Activated gamma-delta T cell treated with Interleukin-2 at 50 U/mL for 16 hours (primary cell): ENCODE measurements around the gene CLMN.

Experiments used
- DNase-seq: peaks from one replicate; pipeline ENCODE4 v3.0.0-alpha.2; 2020

The CLMN gene

DNA sequence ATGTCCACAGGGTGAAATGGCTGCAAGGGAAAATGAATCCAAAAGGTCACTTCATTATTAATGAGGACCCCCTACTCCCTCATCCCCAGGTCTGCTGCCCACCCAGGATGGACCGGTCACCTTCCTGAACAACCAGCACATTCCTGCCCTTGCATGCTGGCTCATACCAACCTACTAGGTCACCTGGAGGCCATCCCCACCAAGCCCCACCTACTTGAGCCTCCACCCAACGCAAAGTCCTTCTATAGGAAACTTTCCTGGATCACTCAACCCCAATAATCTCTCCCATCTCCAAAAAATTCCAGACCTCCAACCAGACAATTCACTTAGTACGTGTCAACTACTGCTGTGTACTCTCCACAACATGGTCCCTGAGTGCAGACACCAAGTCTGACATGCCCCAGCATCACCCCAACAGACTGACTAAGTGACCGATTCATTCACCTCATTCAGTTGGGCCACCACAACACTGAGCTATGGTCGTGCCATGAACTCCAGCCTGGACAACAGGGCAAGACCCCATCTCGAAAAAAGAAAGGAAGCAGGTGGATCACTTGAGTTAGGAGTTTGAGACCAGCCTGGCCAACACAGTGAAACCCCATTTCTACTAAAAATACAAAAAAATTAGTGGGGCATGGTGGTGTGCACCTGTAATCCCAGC is 18.1 kb downstream of the CLMN start:
- DNase-seq: no peak

- DNase-seq: no peak
Observed at GRCh38 chr14:95300697-95301526, 18.8 kb downstream of the CLMN start.

- DNase-seq: no peak
Observed at GRCh38 chr14:95300002-95300696, 19.6 kb downstream of the CLMN start.

DNA sequence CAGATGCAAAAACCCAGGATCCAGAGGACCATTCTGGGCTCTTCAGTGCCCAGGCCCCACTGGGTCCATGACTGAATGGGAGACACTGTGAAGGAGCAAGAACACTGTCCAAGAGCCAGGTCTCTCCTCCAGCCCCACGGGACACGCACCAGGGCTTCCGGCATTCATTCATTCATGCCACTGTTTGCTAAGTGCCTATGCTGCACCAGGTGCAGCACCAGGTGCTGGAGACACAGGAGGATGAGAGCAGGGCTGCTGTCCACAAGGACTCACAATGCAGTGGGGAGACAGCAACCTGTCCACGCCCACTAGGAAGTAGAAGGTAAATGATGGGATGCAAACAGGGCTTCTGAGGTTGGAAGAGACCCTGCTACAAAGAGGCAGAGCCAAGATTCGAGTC is 20.4 kb downstream of the CLMN start:
- no peak for DNase-seq

DNA sequence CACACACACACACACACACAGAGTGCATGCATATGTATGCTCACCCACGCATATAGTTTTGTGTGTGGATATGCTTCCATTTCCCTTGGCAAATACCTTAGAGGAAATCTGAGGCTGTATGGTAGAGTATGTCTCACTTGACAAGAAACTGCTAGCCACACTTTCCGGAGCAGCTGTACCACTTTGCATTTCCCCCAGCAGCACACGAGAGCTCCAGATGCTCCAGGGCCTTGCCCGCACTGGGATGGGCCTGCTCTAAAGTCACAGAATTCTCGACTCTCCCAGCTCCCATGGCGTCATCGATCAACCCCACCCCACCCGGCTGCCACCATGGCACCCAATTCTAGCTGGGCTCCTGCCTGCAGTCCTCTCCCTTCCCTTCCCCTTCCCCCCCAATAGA is 21.9 kb downstream of the CLMN start:
- DNase-seq: no peak

DNA sequence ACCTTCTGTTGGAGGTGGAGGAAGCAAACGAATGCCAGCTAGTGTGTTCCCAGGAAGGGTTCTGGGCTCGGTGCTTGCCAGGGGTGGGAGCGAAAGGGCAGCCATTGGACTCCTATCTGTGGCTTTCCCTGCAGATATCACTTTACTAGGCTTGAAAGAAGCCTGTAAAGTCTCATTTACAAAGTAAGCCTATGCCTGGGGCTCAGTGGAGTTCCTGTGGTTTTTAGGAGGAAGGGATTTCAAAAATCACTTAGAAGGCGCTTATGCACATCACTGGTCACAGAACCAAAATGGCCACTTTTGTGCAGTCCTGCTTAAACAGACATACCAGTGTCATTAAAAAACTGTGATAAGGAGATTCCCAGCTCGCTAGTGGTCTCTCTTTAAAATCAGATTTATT is 22.7 kb downstream of the CLMN start:
- DNase-seq: no peak

GRCh38 chr14:95295600-95296376 is 23.9 kb downstream of the CLMN start:
- DNase-seq: no peak

GRCh38 chr14:95294834-95295599 is 24.7 kb downstream of the CLMN start:
- DNase-seq: no peak

DNA sequence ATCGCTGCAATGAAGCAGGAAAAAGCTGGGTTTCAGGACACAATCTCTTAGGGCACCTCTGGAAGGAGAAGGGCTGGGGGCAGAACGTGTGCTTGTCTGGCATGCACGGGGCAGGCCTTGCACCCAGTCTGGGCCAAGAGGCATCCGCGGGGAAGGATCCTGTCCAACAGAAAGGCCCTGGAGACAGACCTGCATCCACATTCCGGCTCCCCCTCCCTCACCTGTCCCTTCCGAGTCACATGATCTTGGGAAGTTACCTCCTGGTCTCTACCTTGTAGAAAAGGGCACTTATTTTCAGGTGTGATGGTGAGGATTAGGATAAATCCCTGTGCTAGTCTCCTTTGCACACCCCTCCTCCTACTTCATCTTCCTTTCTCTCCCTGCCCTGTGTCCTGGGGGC is 25.4 kb downstream of the CLMN start:
- DNase-seq: no peak

GRCh38 chr14:95293449-95293848 is 26.3 kb downstream of the CLMN start:
- no peak for DNase-seq

- no peak for DNase-seq
Observed at GRCh38 chr14:95292660-95293425, 26.9 kb downstream of the CLMN start.

DNA sequence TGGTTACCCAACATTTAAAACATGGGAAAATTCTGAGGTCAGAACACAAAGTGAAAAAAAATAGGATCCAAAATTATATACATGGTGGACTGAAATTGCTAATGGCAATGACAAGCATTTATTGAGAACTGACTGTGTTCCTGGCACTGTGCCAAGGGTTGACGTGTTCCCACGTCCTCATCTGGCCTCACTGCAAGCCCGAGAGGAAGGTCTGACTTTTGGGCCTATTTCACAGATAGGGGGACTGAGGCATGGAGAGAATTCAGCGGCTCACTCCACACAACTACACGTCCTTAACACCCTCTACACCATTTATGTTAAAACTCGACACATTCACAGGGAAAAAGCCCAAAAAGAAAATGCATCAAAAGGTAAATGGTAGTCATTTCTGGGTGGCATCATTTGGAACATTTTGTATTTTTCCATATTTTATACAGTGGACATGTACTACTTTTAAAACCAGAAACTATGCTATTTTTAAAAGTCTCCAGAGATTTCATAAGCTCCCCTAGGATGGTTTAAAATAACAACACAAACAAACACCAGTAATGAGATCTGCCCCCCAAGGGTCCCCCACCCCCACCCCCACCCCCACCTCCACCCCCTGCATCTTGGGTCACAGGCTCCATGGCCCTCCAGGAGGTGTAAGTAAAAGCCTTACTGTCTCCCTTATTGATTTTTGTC is 27.7 kb downstream of the CLMN start:
- DNase-seq: no peak

DNA sequence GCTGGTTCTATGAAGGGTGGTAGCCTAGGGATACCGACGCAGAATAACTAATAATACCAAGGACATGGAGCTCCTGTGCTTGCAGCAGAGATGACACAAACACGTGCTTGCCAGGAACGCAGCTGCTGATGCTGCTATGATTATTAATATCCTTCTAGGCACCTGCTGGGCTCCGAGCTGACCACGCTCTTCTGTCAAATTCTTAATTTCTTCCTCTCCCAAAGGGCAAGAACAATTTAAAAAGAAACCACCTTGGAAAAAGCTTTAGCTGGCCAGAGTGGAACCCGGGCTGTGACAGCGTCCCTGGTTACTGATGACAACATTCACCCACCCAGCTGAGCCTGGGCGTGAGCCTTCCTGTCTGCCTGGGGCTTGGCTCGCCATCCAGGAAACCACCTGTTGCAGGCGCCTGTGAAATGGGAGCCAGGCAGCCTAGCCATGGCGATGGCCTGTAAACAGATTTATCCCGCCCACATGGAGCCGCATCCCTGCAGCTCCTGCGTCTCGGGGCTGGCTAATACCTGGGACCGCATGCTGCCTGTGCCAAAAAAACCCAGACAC is 28.8 kb downstream of the CLMN start:
- no peak for DNase-seq

- DNase-seq: no peak
Observed at GRCh38 chr14:95290021-95290420, 29.7 kb downstream of the CLMN start.

GRCh38 chr14:95289323-95290010 is 30.2 kb downstream of the CLMN start:
- DNase-seq: no peak

DNA sequence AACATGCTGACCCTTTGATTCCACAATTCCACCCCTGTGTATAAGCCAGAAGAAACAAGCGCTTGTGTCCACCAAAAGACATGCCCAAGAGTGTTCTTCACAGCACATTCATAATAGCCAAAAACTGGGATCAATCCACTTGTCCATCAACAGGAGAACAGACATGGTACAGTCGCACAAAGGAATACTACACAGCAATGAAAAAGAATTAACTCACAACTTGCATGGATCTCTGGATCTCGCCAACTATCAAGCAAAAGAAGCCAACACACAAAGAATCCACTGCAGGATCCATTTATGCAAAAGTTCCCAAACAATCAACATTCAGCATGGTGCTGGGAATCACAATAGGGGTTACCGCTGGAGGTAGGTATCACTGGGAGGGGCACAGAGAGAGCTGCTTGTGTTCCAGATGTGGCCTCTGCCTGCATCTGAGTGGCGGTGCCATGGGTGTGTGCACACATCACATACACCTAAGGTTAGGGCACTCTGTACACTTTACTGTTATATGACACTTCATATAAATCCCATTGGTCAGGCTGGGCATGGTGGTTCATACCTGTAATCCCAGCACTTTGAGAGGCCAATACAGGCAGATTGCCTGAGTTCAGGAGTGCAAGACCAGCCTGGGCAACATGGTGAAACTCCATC is 30.9 kb downstream of the CLMN start:
- no peak for DNase-seq

DNA sequence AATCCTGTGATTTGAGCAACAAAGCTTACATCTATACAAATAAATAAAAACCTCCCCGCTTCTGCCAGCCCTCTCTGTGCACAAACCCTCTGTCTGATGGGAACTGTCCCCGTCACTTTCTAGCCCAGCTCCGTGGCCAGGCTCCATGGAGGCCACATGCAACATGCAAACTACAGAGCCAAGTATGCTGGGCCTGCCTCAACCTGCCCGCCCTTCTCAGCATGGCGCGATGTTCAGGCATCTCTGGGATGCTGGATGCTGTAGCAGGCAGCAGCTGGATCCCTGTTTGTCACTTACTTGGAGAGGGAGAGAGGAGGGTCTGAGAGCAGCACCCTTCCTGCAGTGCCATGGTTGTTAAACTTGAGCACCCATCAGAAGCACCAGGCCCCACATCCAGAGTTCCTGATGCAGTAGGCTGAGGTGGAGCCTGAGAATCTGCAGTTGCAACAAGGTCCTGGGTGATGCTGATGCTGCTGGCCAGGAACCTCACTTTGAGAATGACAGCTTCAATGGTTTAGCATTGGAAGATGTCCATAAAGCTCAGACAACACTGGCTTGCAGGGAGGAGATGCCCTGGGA is 32.4 kb downstream of the CLMN start:
- DNase-seq: no peak

DNA sequence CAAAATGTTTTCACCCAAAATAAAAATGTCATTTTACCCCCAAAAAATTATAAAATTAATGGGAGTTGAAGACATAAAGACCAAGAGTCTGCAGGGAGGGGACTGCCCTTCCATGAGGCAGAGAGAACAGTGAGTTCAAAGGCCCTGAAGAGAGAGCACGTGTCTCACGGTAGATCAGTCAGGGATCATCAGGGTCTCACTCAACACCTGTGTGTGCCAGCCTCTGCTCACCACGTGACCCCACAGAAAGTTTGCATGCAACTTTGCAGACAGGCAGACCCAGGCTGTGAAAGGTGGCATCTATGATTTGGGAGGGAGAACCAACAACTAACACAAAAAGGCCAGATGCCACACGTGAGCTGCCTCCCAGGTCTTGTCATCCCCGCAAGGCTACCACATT is 33.1 kb downstream of the CLMN start:
- DNase-seq: no peak

GRCh38 chr14:95285566-95285965 is 34.1 kb downstream of the CLMN start:
- DNase-seq: no peak
